Measurements from ENCODE around the gene PTPN18. TPM values are rescaled to one million over a fixed set of nuclear protein-coding genes. Genes with fewer than 3 reads are reported as not detected.

The PTPN18 gene
- total and polyA plus RNA-seq, 12 donors: 7.8 to 35.0 (median 12.9) TPM

GRCh38 chr2:130347220-130347925 is 8.5 kb upstream of the PTPN18 start:
- H3K9me3 ChIP-seq: no peaks in the 10 kb centered on the region
- WGBS, 2 donors: 94 to 98% methylated on average over 7 of the region's 7 CpGs
- no peak for TF ChIP-seq CTCF (IDR thresholded peaks at IDR 0.05)
- H3K36me3 ChIP-seq: peaks cover 0 to 53% (median 32%) of the 10 kb centered on the region in 9 donors
- H3K4me1 ChIP-seq: peaks cover 3 to 24% (median 19%) of the 10 kb centered on the region in 9 donors
- no peak overlapping the region for H3K4me3 ChIP-seq
- intact Hi-C loops (cut with DNase I): no loop called here
- DNase-seq: no peak
- no peak for ATAC-seq
- H3K27me3 ChIP-seq: no peaks in the 10 kb centered on the region
- H3K27ac ChIP-seq: no peak overlapping the region

GRCh38 chr2:130349174-130349573 is 6.7 kb upstream of the PTPN18 start:
- H3K27ac ChIP-seq: no peak overlapping the region
- H3K36me3 ChIP-seq: peaks cover 0 to 53% (median 32%) of the 10 kb centered on the region in 9 donors
- 92 to 94% methylated on average over 3 of the region's 3 CpGs for WGBS, 2 donors

GRCh38 chr2:130351711-130352110 is 4.1 kb upstream of the PTPN18 start:
- Histone ChIP-seq H3K9me3 (no peaks in the 10 kb centered on the region), H3K27ac (peak overlapping the region in 7 of 10 donors; percentile 9 to 65 (median 60)), H3K4me1 (peaks cover 3 to 43% (median 35%) of the 10 kb centered on the region in 9 donors), H3K27me3 (no peaks in the 10 kb centered on the region), H3K4me3 (peak overlapping the region in 5 of 10 donors; percentile 4 to 19 (median 15)), H3K36me3 (peaks cover 0 to 29% (median 9%) of the 10 kb centered on the region in 9 donors)
- no peak for TF ChIP-seq CTCF (IDR thresholded peaks at IDR 0.05)
- intact Hi-C loops (cut with DNase I): no loop called here
- ATAC-seq (no peak), DNase-seq (no peak)
- 51 to 57% methylated on average over 7 of the region's 7 CpGs for WGBS, 2 donors

More at GRCh38 chr2:130349174-130349573, 6.7 kb upstream of the PTPN18 start:
- intact Hi-C loops (cut with DNase I): no loop called here
- no peak for DNase-seq
- TF ChIP-seq CTCF (IDR thresholded peaks at IDR 0.05): no peak
- Histone ChIP-seq H3K4me1 (peaks cover 0 to 28% (median 19%) of the 10 kb centered on the region in 9 donors), H3K9me3 (no peaks in the 10 kb centered on the region), H3K27me3 (no peaks in the 10 kb centered on the region), H3K4me3 (no peak overlapping the region)
- no peak for ATAC-seq

- Histone ChIP-seq H3K4me1 (peaks cover 3 to 46% (median 39%) of the 10 kb centered on the region in 9 donors), H3K36me3 (peaks cover 0 to 23% (median 6%) of the 10 kb centered on the region in 9 donors), H3K27me3 (no peaks in the 10 kb centered on the region), H3K27ac (peak overlapping the region in 7 of 10 donors; percentile 9 to 65 (median 60)), H3K4me3 (peak overlapping the region in 6 of 10 donors; percentile 4 to 19 (median 15)), H3K9me3 (no peaks in the 10 kb centered on the region)
- no peak for TF ChIP-seq CTCF (IDR thresholded peaks at IDR 0.05)
- 49 to 60% methylated on average over 7 of the region's 7 CpGs for WGBS, 2 donors
- intact Hi-C loops (cut with DNase I): no loop called here
- DNase-seq: no peak
- no peak for ATAC-seq
Observed at GRCh38 chr2:130352237-130352636, 3.6 kb upstream of the PTPN18 start.
